Epithelial cell of esophagus (primary cell): Measurements from ENCODE around the gene PIPOX.

ENCODE experiments used
- DNase-seq: peaks from one replicate; pipeline ENCODE4 v3.0.0; 2010; ENCODE audit warnings: low read depth
- H3K4me3 ChIP-seq: 2 replicates; pipeline ENCODE4 v1.5.1; 2011; ENCODE audit warnings: mild to moderate bottlenecking, low read length, control low read depth
- TF ChIP-seq, protein P1 (sequence below): IDR thresholded peaks from 2 replicates; pipeline ENCODE4 v1.5.1; 2011; ENCODE audit warnings: low read depth, mild to moderate bottlenecking, low read length, control low read depth, inconsistent platforms; ENCODE audit not compliant: insufficient read depth; ENCODE audit errors: missing control alignments

PIPOX gene

DNA sequence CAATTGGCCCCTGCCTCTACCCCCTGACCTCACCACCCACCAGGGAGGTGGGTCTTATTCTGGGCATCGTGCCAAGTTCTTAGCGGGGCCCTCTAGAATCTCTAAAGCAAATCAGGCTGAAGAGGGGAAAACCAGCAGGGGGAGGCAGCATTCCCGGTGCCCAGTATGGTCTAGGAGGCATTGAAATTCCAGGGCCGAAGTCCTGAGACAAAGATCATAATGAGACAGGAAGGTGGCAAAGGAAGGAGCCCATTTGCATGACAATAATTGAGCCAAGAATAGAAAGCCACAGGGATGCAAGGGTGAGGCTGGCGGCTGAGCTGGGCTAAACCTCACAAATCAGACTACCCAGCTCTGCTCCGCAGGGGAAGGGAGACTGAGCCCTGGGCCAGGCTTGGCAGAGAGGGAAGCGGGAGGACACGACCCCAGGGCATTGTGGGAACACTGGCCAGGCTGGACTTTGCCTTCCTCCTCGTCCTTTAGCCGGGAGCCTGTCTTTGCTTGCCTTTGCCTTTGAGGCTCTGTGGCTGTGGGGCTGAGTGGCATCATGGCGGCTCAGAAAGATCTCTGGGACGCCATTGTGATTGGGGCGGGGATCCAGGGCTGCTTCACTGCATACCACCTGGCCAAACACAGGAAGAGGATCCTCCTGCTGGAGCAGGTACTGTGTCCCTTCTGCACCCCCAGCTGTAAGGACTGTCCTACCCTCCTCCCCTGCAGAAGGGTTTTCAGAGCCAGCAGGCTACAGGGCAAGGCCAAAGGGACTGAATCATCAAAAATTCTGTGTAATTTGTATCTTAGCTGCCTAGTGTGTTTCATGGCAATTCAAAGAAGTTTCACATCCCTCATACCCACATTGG is at the start of gene PIPOX:
Gene PIPOX, plus strand, starts transcription at position 463 of the 860 bp plus-strand sequence. Its CDS starts 85 bp downstream, at position 548.
- H3K4me3 ChIP-seq: no peak within 1 kb of the TSS
- TF ChIP-seq, protein P1, sequence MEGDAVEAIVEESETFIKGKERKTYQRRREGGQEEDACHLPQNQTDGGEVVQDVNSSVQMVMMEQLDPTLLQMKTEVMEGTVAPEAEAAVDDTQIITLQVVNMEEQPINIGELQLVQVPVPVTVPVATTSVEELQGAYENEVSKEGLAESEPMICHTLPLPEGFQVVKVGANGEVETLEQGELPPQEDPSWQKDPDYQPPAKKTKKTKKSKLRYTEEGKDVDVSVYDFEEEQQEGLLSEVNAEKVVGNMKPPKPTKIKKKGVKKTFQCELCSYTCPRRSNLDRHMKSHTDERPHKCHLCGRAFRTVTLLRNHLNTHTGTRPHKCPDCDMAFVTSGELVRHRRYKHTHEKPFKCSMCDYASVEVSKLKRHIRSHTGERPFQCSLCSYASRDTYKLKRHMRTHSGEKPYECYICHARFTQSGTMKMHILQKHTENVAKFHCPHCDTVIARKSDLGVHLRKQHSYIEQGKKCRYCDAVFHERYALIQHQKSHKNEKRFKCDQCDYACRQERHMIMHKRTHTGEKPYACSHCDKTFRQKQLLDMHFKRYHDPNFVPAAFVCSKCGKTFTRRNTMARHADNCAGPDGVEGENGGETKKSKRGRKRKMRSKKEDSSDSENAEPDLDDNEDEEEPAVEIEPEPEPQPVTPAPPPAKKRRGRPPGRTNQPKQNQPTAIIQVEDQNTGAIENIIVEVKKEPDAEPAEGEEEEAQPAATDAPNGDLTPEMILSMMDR: no peak
- DNase-seq: peak; percentile 20

DNA sequence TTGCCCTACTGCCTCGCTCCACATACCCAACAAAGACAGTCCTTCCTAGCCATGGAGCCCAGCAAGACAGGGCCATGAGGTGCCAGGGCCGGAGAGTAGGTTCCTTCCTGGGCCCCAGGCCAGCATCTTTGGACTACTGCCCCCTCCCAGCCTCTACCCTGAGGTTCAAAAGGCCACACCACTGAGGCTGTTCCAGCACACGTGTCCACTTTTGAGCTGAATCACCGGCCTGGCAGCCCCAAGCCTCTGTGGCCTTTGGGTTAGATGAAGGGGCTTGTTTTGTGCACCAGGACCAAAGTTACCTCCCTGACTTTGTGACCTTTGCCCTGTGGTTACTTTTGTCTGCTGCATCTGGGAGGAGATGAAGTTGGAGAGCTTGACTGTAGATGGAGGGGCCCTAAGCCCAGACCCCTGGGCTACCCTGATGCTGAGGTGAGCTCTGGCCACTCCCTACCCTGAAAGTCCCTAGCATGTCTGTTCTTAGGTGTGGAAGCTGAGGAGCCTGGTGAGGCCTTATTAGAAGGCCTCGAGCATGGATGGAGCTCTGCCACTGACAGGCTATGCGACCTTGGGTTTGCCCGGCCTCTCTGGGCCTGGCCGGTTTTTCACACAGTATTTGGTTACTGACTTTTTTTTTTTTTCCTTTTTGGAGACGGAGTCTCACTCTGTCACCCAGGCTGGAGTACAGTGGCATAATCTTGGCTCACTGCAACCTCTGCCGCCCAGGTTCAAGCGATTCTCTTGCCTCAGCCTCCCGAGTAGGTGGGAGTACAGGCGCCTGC is 49.1 kb upstream of the PIPOX start:
- H3K4me3 ChIP-seq: no peak overlapping the region
- no peak for DNase-seq
- TF ChIP-seq, protein P1: no peak

DNA sequence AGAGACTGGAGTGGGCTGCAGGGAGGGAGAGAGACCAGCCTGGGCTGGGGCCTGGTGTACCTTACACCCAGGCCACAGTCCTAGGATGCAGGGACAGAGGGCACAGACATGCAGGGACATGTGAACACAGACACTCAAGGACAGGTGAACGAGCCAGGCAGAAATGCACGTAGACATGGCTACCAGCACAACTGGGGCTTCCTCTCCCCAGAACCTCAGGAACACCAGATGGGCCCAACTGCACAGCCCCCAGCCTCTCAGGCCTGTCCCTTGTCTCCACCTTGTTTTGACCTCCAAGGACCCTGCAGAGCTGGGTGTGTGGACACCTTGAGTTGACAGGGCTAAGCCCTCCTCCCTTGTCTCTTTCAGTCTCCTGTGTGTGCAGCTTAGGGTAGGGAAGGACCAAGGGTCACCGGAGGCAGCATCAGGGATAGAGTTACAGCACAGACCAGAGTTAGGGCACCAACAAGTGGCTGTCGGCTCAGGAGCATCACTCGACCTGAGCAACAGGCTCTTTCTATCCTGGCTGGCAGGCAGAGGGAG is 46.3 kb upstream of the PIPOX start:
- H3K4me3 ChIP-seq: no peak overlapping the region
- no peak for DNase-seq
- TF ChIP-seq, protein P1: no peak

DNA sequence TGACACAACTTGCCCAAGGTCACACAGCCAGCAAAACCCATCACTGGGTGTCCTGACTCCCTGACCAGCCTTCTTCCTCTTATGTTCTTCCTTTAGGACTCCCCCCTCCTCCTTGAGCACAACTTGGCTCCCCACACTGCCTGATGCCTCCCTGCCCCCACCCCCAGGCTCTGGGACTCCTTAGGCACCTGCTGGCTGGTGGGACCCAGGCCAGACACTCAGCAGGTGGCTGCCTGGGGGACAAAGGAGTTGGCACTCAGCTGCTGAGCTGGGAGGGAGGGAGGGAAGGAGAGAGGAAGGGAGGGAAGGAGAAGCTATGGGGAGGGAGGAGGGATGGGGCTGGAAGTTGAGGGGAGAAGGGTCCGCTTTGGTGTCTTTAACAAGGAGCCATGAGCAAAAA is 45.1 kb upstream of the PIPOX start:
- no peak for DNase-seq
- no peak overlapping the region for H3K4me3 ChIP-seq
- TF ChIP-seq, protein P1: no peak

GRCh38 chr17:28999206-28999605 is 43.7 kb upstream of the PIPOX start:
- TF ChIP-seq, protein P1: no peak
- H3K4me3 ChIP-seq: no peak overlapping the region
- DNase-seq: no peak

DNA sequence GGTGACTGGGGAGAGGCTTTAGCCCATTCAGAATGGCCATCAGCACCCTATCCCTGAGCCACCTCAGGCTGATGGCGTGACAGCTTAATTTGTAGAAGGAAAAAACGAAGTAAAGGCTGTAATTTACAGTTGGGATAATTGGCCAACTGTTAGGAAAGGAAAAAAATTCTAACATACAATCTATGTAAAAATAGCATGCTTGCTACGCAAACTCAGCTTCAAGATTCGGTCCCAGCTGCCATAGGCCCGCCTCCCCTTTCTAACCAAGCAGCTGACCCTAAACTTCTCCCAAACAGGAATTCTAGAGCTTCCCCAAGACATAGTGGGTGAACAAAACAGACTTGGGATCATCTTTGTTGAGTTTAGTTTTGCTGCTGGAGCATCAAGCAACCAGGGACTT is 42.0 kb upstream of the PIPOX start:
- TF ChIP-seq, protein P1: no peak

More for the DNA sequence above, 42.0 kb upstream of the PIPOX start:
- DNase-seq: no peak
- no peak overlapping the region for H3K4me3 ChIP-seq
